ENCODE results near the gene RORB.

- no peak for TF ChIP-seq POLR2A (IDR thresholded peaks at IDR 0.05)
- TF ChIP-seq, protein P1, sequence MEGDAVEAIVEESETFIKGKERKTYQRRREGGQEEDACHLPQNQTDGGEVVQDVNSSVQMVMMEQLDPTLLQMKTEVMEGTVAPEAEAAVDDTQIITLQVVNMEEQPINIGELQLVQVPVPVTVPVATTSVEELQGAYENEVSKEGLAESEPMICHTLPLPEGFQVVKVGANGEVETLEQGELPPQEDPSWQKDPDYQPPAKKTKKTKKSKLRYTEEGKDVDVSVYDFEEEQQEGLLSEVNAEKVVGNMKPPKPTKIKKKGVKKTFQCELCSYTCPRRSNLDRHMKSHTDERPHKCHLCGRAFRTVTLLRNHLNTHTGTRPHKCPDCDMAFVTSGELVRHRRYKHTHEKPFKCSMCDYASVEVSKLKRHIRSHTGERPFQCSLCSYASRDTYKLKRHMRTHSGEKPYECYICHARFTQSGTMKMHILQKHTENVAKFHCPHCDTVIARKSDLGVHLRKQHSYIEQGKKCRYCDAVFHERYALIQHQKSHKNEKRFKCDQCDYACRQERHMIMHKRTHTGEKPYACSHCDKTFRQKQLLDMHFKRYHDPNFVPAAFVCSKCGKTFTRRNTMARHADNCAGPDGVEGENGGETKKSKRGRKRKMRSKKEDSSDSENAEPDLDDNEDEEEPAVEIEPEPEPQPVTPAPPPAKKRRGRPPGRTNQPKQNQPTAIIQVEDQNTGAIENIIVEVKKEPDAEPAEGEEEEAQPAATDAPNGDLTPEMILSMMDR (IDR thresholded peaks at IDR 0.05), result no peak
Measured at GRCh38 chr9:74533253-74533652, 36.1 kb downstream of the RORB start.

Data from esophagus squamous epithelium (tissue), 4 donors.